ENCODE data around the gene DHX57. TPM values are rescaled to one million over a fixed set of nuclear protein-coding genes. Genes with fewer than 3 reads are reported as not detected.
"Not testable (repeated sequence)": the region's sequence is repeated elsewhere in the genome, so short reads cannot be mapped to it uniquely, and the experiment has no call there.

The DHX57 gene
- total and polyA plus RNA-seq, 2 donors: 9.2 to 30.3 TPM

DNA sequence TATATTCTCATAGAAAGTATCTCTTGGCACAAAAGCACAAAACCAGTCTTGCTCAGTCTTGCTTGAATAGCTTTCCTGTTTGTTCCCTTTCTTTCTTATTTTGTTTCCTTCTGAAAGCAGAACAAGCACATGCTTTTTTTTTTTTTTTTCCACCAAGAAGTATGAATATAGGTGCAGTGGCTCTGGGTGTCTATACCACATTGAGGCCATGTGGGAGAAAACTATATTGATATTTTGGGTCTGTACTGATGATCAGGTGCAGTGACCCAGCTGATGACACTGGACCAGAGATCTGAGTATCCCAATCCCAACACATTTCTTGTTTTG is 69.0 kb downstream of the DHX57 start:
- H3K4me1 ChIP-seq (ENCODE audit: insufficient read depth): no peaks in the 10 kb centered on the region
- DNase-seq (ENCODE audit: extremely low spot score): no peak
- no peak overlapping the region for H3K27ac ChIP-seq (ENCODE audit: low read depth)
- peaks cover 4% of the 10 kb centered on the region for H3K36me3 ChIP-seq (ENCODE audit: insufficient read depth)
- H3K4me3 ChIP-seq (ENCODE audit: low read depth, low read length): no peak overlapping the region

DNA sequence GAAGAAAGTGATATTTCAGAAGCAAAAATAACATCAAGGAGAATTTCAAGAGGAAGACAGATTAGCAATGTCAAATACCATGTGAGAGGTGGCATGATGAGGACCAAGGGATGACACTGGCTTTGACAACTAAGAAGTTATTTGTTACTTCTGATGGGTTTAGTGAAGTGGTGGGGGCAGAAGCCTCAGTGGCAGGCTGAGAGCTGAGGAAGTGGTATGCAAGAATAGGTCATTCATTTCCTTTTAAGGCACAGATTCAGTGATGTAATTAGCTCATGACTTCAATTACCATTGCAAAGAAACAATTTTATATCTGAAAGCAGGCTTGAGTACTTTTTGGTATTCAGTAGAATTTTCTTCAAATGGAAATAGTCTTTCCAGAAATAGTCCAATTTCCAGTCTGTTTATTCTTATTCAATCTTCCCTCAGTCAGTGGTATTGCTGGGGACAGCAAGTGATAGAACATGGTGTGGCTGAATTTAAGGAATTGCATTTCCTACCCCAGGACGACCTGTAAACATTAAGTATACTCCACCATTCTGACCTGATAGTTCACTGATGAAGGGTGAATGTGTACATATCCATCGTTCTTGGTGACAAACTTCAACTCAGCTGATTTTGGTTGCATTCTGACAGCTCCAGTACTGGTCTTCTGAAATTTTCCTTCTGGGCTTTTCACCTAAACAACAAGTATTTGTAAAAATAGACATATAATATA is 69.6 kb downstream of the DHX57 start:
- H3K4me3 ChIP-seq (ENCODE audit: low read depth, low read length): no peak overlapping the region
- H3K27ac ChIP-seq (ENCODE audit: low read depth): no peak overlapping the region
- H3K4me1 ChIP-seq (ENCODE audit: insufficient read depth): no peaks in the 10 kb centered on the region
- DNase-seq (ENCODE audit: extremely low spot score): no peak
- 78% methylated on average over 2 of the region's 2 CpGs for WGBS
- H3K36me3 ChIP-seq (ENCODE audit: insufficient read depth): peaks cover 4% of the 10 kb centered on the region

DNA sequence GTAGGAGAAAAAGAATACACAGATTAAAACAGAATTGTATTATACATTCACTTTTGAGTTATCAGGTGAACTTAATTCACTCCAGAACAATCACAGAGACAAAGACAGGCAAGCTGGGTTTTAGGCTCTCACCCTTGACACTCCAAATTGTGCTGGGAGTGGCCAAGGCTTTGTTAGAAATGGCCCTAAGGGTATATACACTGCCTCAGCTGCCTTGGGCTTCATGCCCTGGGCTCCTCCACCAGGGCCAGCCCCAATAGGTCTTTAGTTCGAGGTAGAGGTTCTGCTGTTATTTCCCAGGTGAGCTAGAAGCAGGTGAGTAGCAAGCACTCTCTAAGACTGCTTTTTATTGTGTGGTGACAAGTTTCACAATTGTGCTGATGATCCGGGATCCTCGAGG is 77.8 kb downstream of the DHX57 start:
- WGBS: 89% methylated on average over 3 of the region's 3 CpGs
- DNase-seq (ENCODE audit: extremely low spot score): no peak
- Histone ChIP-seq H3K27ac (ENCODE audit: low read depth) (no peak overlapping the region), H3K36me3 (ENCODE audit: insufficient read depth) (peaks cover 4% of the 10 kb centered on the region), H3K4me1 (ENCODE audit: insufficient read depth) (no peaks in the 10 kb centered on the region), H3K4me3 (ENCODE audit: low read depth, low read length) (no peak overlapping the region)

DNA sequence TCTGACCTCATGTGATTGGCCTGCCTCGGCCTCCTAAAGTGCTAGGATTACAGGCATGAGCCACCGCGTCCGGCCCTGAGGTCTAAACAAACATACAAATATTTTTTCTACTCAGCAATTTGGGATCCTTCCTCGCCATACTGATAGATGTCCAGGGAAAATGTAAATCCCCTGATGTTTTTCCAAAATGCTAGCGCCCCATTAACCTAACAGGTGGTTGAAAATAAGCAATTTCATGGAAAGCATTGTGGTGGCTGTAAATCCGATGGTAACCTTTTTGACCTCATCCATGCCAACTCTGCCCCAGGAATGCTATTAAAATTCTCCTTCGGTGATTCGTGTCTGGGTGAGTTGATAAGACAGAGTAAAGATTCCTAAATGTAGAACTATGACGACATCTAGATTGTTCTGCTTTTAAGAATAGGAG is 78.5 kb downstream of the DHX57 start:
- H3K36me3 ChIP-seq (ENCODE audit: insufficient read depth): peaks cover 2% of the 10 kb centered on the region
- WGBS: 67% methylated on average over 10 of the region's 10 CpGs
- no peak for DNase-seq (ENCODE audit: extremely low spot score)

DNA sequence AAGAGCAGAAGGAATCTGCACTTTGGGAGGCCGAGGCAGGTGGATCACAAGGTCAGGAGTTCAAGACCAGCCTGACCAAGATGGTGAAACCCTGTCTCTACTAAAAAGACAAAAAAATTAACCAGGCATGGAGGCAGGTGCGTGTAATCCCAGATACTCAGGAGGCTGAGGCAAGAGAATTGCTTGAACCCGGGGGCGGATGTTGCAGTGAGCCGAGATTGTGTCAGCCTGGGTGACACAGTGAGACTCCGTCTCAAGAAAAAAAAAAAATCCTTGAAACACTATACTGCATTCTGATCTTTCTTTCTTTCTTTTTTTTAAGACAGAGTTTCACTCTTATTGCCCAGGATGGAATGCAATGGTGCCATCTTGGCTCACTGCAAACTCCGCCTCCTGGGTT is 80.7 kb downstream of the DHX57 start:
- not testable (repeated sequence) for H3K4me3 ChIP-seq (ENCODE audit: low read depth, low read length); H3K4me1 ChIP-seq (ENCODE audit: insufficient read depth); H3K27ac ChIP-seq (ENCODE audit: low read depth); H3K36me3 ChIP-seq (ENCODE audit: insufficient read depth); DNase-seq (ENCODE audit: extremely low spot score)
- 95% methylated on average over 7 of the region's 7 CpGs for WGBS

More for the DNA sequence above, 78.5 kb downstream of the DHX57 start:
- Histone ChIP-seq H3K27ac (ENCODE audit: low read depth) (no peak overlapping the region), H3K4me1 (ENCODE audit: insufficient read depth) (no peaks in the 10 kb centered on the region), H3K4me3 (ENCODE audit: low read depth, low read length) (no peak overlapping the region)

DNA sequence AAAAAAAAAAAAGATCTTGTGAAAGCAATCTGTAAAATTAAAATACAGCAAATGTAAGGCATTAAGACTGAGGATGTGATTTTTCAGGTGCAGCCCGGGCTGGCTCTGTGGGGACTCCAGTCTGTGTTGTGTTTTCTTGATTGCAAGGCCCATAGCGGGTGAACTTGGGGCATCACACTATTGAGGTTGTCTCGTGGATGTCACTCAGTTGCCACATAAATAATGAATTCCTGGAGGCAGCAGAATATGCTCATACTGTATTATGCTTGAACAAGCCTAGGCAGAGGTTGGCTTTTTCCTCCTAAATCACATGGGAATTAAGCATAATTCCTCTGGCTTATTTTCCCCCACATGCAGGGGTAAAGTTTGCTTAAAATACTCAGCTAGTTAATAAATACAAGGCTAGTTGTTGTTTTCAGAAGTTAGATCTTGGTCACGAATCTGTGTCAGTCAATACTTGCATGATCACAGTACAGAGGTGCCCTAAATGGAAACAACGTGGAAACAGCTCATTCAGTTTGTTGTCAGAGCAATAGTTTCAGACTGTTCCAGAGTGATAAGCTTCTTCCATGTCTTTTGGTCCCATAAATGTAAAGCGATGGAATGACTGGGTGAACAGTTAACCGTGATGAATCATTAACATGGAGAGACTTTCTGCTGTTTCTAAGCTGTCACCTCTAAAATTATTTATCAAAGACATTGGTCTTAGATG is 81.3 kb downstream of the DHX57 start:
- no peak for DNase-seq (ENCODE audit: extremely low spot score)
- no peak overlapping the region for H3K4me3 ChIP-seq (ENCODE audit: low read depth, low read length)
- H3K4me1 ChIP-seq (ENCODE audit: insufficient read depth): no peaks in the 10 kb centered on the region
- WGBS: 79% methylated on average over 7 of the region's 7 CpGs
- no peak overlapping the region for H3K27ac ChIP-seq (ENCODE audit: low read depth)
- peaks cover 2% of the 10 kb centered on the region for H3K36me3 ChIP-seq (ENCODE audit: insufficient read depth)

DNA sequence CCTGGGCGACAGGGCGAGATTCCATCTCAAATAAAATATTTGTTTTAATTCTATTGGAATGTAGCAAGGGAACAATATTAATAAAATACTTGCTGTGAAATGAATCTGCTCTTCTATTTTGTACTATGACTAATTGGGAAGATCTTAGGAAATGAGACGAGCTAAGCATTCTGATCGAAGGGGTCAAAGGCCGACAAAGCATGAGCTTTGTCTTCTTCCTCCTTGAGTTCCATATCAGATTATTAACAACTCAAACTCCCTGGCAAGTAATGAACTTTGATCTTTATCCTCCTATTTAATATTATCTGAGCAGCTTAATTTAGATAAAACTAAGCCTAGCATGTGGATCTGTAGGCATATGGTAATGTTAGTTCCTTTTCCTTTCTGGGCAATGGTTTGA is 82.2 kb downstream of the DHX57 start:
- Histone ChIP-seq H3K4me3 (ENCODE audit: low read depth, low read length) (no peak overlapping the region), H3K4me1 (ENCODE audit: insufficient read depth) (no peaks in the 10 kb centered on the region), H3K36me3 (ENCODE audit: insufficient read depth) (peaks cover 2% of the 10 kb centered on the region), H3K27ac (ENCODE audit: low read depth) (no peak overlapping the region)
- WGBS: 86% methylated on average over 5 of the region's 5 CpGs
- no peak for DNase-seq (ENCODE audit: extremely low spot score)

DNA sequence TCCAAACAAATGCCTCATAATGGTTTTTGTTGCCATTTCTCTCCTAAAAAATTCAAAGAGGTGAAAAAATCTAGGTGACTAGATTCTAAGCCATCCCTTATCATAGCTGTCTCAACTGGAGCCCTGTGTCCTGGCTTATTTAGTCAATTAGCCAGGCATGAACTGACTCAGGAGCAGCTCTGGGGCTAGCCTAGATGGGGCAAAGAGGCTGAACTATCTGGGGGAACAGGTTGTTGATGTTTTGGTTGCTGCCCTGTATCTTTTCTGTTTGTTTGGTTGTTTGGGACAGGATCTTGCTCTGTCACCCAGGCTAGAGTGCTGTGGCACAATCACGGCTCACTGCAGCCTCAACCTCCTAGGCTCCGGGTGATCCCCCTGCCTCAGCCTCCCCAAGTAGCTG is 83.0 kb downstream of the DHX57 start:
- no peak overlapping the region for H3K27ac ChIP-seq (ENCODE audit: low read depth)
- peaks cover 2% of the 10 kb centered on the region for H3K36me3 ChIP-seq (ENCODE audit: insufficient read depth)
- 48% methylated on average over 2 of the region's 2 CpGs for WGBS
- H3K4me1 ChIP-seq (ENCODE audit: insufficient read depth): no peaks in the 10 kb centered on the region
- no peak for DNase-seq (ENCODE audit: extremely low spot score)
- H3K4me3 ChIP-seq (ENCODE audit: low read depth, low read length): no peak overlapping the region

DNA sequence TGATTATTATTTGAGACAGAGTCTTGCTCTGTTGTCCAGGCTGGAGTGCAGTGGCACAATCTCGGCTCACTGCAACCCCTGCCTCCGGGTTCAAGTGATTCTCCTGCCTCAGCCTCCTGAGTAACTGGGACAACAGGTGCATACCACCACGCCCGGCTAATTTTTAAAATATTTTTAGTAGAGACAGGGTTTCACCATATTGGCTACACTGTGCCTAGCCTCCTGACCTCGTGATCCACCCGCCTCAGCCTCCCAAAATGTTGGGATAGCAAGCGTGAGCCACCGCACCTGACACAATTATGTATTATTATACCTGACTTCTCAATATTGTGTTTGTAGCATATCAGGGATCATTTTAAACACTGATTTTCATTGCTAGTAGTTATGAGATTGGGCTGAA is 83.4 kb downstream of the DHX57 start:
- not testable (repeated sequence) for H3K4me3 ChIP-seq (ENCODE audit: low read depth, low read length); DNase-seq (ENCODE audit: extremely low spot score); H3K27ac ChIP-seq (ENCODE audit: low read depth); H3K36me3 ChIP-seq (ENCODE audit: insufficient read depth); H3K4me1 ChIP-seq (ENCODE audit: insufficient read depth)
- 96% methylated on average over 8 of the region's 8 CpGs for WGBS

DNA sequence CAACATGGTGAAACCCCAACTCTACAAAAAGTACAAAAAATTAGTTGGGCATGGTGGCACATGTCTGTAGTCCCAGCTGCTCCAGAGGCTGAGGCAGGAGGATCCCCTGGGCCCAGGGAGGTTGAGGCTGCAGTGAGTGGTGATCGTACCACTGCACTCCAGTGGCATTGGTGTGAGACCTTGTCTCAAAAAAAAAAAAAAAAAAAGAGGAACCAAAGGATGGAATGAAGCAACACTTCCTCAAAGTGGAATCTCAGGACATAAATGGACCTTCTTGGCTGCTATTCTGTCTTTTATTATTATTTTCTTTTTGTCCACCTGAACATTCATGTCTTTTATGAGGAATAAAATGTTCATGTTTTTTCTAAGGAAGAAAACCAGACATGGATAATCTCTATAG is 84.0 kb downstream of the DHX57 start:
- Histone ChIP-seq H3K27ac (ENCODE audit: low read depth) (no peak overlapping the region), H3K4me3 (ENCODE audit: low read depth, low read length) (no peak overlapping the region), H3K36me3 (ENCODE audit: insufficient read depth) (no peaks in the 10 kb centered on the region), H3K4me1 (ENCODE audit: insufficient read depth) (no peaks in the 10 kb centered on the region)
- 82% methylated on average over 1 of the region's 1 CpG for WGBS
- no peak for DNase-seq (ENCODE audit: extremely low spot score)

DNA sequence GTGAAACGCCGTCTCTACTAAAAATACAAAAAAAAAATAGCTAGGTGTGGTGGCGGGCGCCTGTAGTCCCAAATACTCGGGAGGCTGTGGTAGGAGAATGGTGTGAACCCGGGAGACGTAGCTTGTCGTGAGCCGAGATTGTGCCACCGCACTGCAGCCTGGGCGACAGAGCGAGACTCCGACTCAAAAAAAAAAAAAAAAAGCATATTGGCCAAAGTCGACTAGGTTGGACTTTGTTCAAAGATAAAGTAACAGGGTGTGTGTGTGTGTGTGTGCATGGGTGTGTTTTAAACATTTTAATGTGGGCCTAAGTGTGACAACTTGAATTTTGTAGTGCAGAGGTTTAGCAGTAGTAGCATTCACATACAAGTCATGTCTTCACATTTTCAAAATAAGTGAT is 86.0 kb downstream of the DHX57 start:
- DNase-seq (ENCODE audit: extremely low spot score): no peak
- no peak overlapping the region for H3K27ac ChIP-seq (ENCODE audit: low read depth)
- no peaks in the 10 kb centered on the region for H3K4me1 ChIP-seq (ENCODE audit: insufficient read depth)
- H3K36me3 ChIP-seq (ENCODE audit: insufficient read depth): no peaks in the 10 kb centered on the region
- 95% methylated on average over 14 of the region's 14 CpGs for whole genome bisulfite sequencing
- H3K4me3 ChIP-seq (ENCODE audit: low read depth, low read length): no peak overlapping the region

DNA sequence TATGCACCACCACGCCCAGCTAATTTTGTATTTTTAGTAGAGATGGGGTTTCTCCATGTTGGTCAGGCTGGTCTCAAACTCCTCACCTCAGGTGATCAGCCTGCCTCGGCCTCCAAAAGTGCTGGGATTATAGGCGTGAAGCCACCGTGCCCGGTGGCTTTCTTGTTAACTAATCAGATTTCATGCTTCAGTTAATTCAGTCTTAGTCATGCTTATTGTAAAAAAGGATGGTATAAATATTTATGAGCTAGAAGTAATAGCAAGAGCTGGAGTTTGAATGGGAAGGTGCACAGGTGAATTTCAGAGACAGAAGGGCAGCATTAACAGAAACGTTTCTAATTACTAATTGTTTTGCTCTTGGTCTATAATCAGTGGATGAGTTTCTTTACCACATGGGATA is 87.4 kb downstream of the DHX57 start:
- 95% methylated on average over 6 of the region's 6 CpGs for WGBS
- Histone ChIP-seq H3K36me3 (ENCODE audit: insufficient read depth) (no peaks in the 10 kb centered on the region), H3K27ac (ENCODE audit: low read depth) (no peak overlapping the region), H3K4me3 (ENCODE audit: low read depth, low read length) (no peak overlapping the region), H3K4me1 (ENCODE audit: insufficient read depth) (no peaks in the 10 kb centered on the region)
- DNase-seq (ENCODE audit: extremely low spot score): no peak

DNA sequence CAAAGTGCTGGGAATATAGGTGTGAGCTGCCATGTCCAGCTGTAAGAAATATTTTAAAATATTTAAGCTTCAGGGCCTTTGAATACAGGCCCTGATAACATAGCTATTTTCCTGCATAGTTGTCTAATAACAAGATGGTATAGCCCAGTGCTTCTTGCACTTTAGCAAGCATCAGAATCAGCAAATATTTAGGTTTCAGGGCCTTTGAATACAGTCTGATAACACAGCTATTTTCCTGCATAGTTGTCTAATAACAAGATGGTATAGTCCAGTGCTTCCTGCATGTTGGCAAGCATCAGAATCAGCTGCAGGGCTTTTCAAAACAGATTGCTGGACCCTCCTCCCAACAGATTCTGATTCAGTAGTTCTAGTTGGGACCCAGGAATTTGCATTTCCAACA is 92.1 kb downstream of the DHX57 start:
- H3K36me3 ChIP-seq (ENCODE audit: insufficient read depth): peaks cover 3% of the 10 kb centered on the region
- H3K4me1 ChIP-seq (ENCODE audit: insufficient read depth): no peaks in the 10 kb centered on the region
- H3K27ac ChIP-seq (ENCODE audit: low read depth): no peak overlapping the region
- DNase-seq (ENCODE audit: extremely low spot score): no peak
- no peak overlapping the region for H3K4me3 ChIP-seq (ENCODE audit: low read depth, low read length)

DNA sequence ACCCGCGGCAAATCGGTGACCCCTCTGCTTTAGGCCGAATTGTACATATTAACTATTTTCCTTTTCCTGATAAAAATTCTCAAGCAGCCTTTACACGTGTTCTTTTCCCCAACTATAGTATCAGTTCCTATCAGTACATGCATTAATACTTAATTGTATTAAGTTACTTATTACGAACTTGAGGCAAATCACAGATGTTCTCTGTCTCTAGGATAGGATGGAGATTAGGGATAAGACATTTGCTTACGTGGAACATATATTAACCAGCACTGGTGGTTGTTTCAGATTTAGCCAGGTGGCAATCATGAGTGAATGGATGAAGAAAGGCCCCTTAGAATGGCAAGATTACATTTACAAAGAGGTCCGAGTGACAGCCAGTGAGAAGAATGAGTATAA is 97.0 kb downstream of the DHX57 start:
- 6% methylated on average over 8 of the region's 8 CpGs for WGBS
- H3K36me3 ChIP-seq (ENCODE audit: insufficient read depth): peaks cover 3% of the 10 kb centered on the region
- no peaks in the 10 kb centered on the region for H3K4me1 ChIP-seq (ENCODE audit: insufficient read depth)
- H3K4me3 ChIP-seq (ENCODE audit: low read depth, low read length): peak overlapping the region; percentile 71
- H3K27ac ChIP-seq (ENCODE audit: low read depth): no peak overlapping the region
- no peak for DNase-seq (ENCODE audit: extremely low spot score)

Data from urinary bladder (tissue), 4 donors.